ENCODE results near the gene PYGM. TPM values are rescaled to one million over a fixed set of nuclear protein-coding genes. Genes with fewer than 3 reads are reported as not detected.

The PYGM gene
- total and polyA plus RNA-seq, 2 of the 13 experiments (the other 11 are each of a cell fraction or from before 2014, with no cell fraction given): 0.11 to 0.12 TPM

GRCh38 chr11:64789331-64790204 is 29.8 kb upstream of the PYGM start (continued):
- no peak for TF ChIP-seq SNAPC4 (CRISPR knock-in tag; IDR thresholded peaks at IDR 0.05)

GRCh38 chr11:64788321-64789215 is 28.8 kb upstream of the PYGM start:
- Histone ChIP-seq H4K20me1 (ENCODE audit: insufficient read depth, low read length) (no peaks in the 10 kb centered on the region), H3K36me3 (replicated peaks in 1 of 2; ENCODE audit: control insufficient read depth in 1 of 2, insufficient read depth in 2 of 2, low read length in 2 of 2) (no peaks in the 10 kb centered on the region), H3K4me1 (ENCODE audit: insufficient read depth, low read length) (0 out of 2 replicates have a peak, but pooled peaks cover 3% of the 10 kb centered on the region), H3K4me2 (ENCODE audit: low read depth, low read length) (no peak overlapping the region), H3K9ac (ENCODE audit: insufficient read depth, low read depth, low read length) (no peak overlapping the region), H3K4me3 (replicated peaks in 1 of 3; ENCODE audit: insufficient read depth in 1 of 3, low read depth in 2 of 3, low read length in 3 of 3) (no peak overlapping the region), H3K79me2 (ENCODE audit: insufficient read depth, low read length) (no peaks in the 10 kb centered on the region), H3K9me3 (ENCODE audit: low read length) (no peaks in the 10 kb centered on the region), H2AFZ (ENCODE audit: low read length) (no peak overlapping the region), H3K27ac (ENCODE audit: extremely low read length, insufficient read depth, low read length) (no peak overlapping the region), H3K27me3 (ENCODE audit: control insufficient read depth in 1 of 2, insufficient read depth in 2 of 2, low read length in 2 of 2) (no peaks in the 10 kb centered on the region)
- no peak for DNase-seq (ENCODE audit: low spot score)
- no peak; the same call in 2 of the 3 replicates for ATAC-seq
- CTCF ChIA-PET (ENCODE audit: low intra/inter-chr PET ratio, low total read pairs): interaction anchor here (1.1 to 1.5 kb wide), 2 partner anchors 59 to 60 kb away, joined by 3 to 7 read pairs; no protein-coding TSS in a partner anchor
- intact Hi-C loops (cut with micrococcal nuclease; ENCODE audit: unreplicated experiment) (loop anchor here (10.0 kb wide), 1 partner anchor 56 kb away; the partner anchor contains the start of gene CDC42BPG), in situ Hi-C loops (cut with HindIII; ENCODE audit: extremely low pct_ligation_motif_present, low pct_unique_long_range_greater_than_20kb) (loop anchor here (5.0 kb wide), 1 partner anchor 104 kb away; no protein-coding TSS in a partner anchor)
- POLR2A ChIA-PET: interaction anchor here (1.0 kb wide), 1 partner anchor 10 kb away, joined by 6 read pairs; the partner anchor contains the start of gene SF1
- TF ChIP-seq ATF1 (CRISPR knock-in tag; IDR thresholded peaks at IDR 0.05): no peak
- no peak for TF ChIP-seq GABPA (IDR thresholded peaks at IDR 0.05; ENCODE audit: low read depth, low read length)
- TF ChIP-seq GABPA (CRISPR knock-in tag; IDR thresholded peaks at IDR 0.05; ENCODE audit: low read depth): no peak
- no peak for TF ChIP-seq ZMYM4 (CRISPR knock-in tag; IDR thresholded peaks at IDR 0.05)
- no peak for TF ChIP-seq KAT8 (CRISPR knock-in tag; IDR thresholded peaks at IDR 0.05)
- no peak for TF ChIP-seq ZBTB37 (CRISPR knock-in tag; IDR thresholded peaks at IDR 0.05)
- no peak for TF ChIP-seq CENPT (CRISPR knock-in tag; IDR thresholded peaks at IDR 0.05; ENCODE audit: low read depth)
- TF ChIP-seq ZNF652 (CRISPR knock-in tag; IDR thresholded peaks at IDR 0.05; ENCODE audit: borderline replicate concordance, low read depth): no peak
- WGBS (ENCODE audit: low lambda C conversion rate): 84% methylated on average over 7 of the region's 9 CpGs
- no peak for FAIRE-seq
- no TSS peak for BruUV-seq (replicated peaks)

Measured in HepG2 (cell line).